HCT116 (cell line): Measurements from ENCODE around the gene DARS1. TPM values are rescaled to one million over a fixed set of nuclear protein-coding genes. Genes with fewer than 3 reads are reported as not detected.

ENCODE experiments used
- ATAC-seq: fragments of 200-7000 bp; cut with Tn5 transposase; 2 replicates; pipeline ENCODE4 v1.9.1; 2020; ENCODE audit warnings: mild to moderate bottlenecking, moderate library complexity
- BruUV-seq: library from RNA; stranded (reverse); fragments of 400-500 nt; replicated peaks from 2 replicates; lab custom pipeline; 2021; lab: Mats Ljungman, UMichigan
- CTCF ChIA-PET: fragments of 300-600 bp; sonication (Branson Sonifier 250); formaldehyde crosslinking; loops from one replicate; lab custom pipeline; 2021; ENCODE audit warnings: antibody characterized with exemption; lab: Charles Lee
- POLR2A ChIA-PET: fragments of 300-600, 350-600 bp; sonication (Branson Sonifier 250); formaldehyde crosslinking; loops from one replicate; lab custom pipeline; 2021; ENCODE audit warnings: antibody characterized with exemption; lab: Charles Lee
- RAD21 ChIA-PET, 2 experiments: fragments of 300-600 bp; sonication (Branson Sonifier 250); formaldehyde crosslinking; loops; one replicate each; lab custom pipeline; 2023; ENCODE audit warnings: low total read pairs in 2 of 2; ENCODE audit not compliant: uncharacterized antibody in 2 of 2, unreplicated experiment in 2 of 2, low non-redundant PET in 1 of 2; lab: Charles Lee
- DNase-seq: peaks from one replicate; pipeline ENCODE4 v3.0.0-alpha.2; 2010; ENCODE audit warnings: low read depth, low spot score
- H2AFZ ChIP-seq: fragments of 200-600 bp; shearing (Covaris generic), sonication (generic); 2 replicates; pipeline ENCODE4 v1.6.1; 2017; ENCODE audit warnings: low read depth, mixed run types, mixed read lengths, antibody characterized with exemption, low read length; ENCODE audit not compliant: poor library complexity, severe bottlenecking
- H3K27ac ChIP-seq: 2 replicates; pipeline ENCODE4 v1.5.1; 2012; ENCODE audit warnings: low read depth, low read length
- H3K27me3 ChIP-seq: fragments of 200-600 bp; sonication (generic); 2 replicates; pipeline ENCODE4 v1.6.1; 2016; ENCODE audit warnings: mixed run types, low read length, mixed read lengths; ENCODE audit not compliant: insufficient read depth
- H3K36me3 ChIP-seq, 2 experiments: fragments of 200-500 bp in 1 of 2; fragments of 200-600 bp in 1 of 2; sonication (Bioruptor generic) in 1 of 2; sonication (generic) in 1 of 2; 2 replicates each; pipeline versions ENCODE4 v1.5.1 to v1.6.1; 2014 to 2016; ENCODE audit warnings: low read length in 2 of 2, inconsistent platforms in 1 of 2, mixed read lengths in 1 of 2, mixed run types in 1 of 2; ENCODE audit not compliant: insufficient read depth in 2 of 2, control insufficient read depth in 1 of 2
- H3K4me1 ChIP-seq, 2 experiments: fragments of 200-600 bp in 1 of 2; sonication (generic) in 1 of 2; 2 replicates each; pipeline versions ENCODE4 v1.5.1 to v1.6.1; 2012 to 2017; ENCODE audit warnings: low read length in 2 of 2, inconsistent platforms in 1 of 2, mild to moderate bottlenecking in 1 of 2, mixed read lengths in 1 of 2, mixed run types in 1 of 2, moderate library complexity in 1 of 2; ENCODE audit not compliant: insufficient read depth in 2 of 2, control insufficient read depth in 1 of 2
- H3K4me2 ChIP-seq: fragments of 200-600 bp; sonication (generic); 2 replicates; pipeline ENCODE4 v1.6.1; 2017; ENCODE audit warnings: mixed run types, low read length, mixed read lengths
- H3K4me3 ChIP-seq, 2 experiments: fragments of 200-600 bp in 1 of 2; sonication (generic) in 1 of 2; replicated peaks in 1 of 2; 2 replicates each; pipeline ENCODE4 v1.5.1; 2011 to 2016; ENCODE audit warnings: low read length in 2 of 2, control low read depth in 1 of 2, low read depth in 1 of 2, mild to moderate bottlenecking in 1 of 2, mixed read lengths in 1 of 2, mixed run types in 1 of 2
- H3K79me2 ChIP-seq: fragments of 200-600 bp; sonication (generic); 2 replicates; pipeline ENCODE4 v1.6.1; 2017; ENCODE audit warnings: mild to moderate bottlenecking, mixed run types, low read length, moderate library complexity, mixed read lengths; ENCODE audit not compliant: insufficient read depth
- H3K9ac ChIP-seq: fragments of 200-600 bp; sonication (generic); 2 replicates; pipeline ENCODE4 v1.6.1; 2016; ENCODE audit warnings: low read length, mixed read lengths
- H3K9me2 ChIP-seq: fragments of 200-600 bp; sonication (generic), shearing (Covaris generic); 2 replicates; pipeline ENCODE4 v1.6.1; 2017; ENCODE audit warnings: mixed run types, mild to moderate bottlenecking, moderate library complexity; ENCODE audit not compliant: insufficient read depth
- H3K9me3 ChIP-seq, 2 experiments: fragments of 200-500 bp in 1 of 2; fragments of 200-600 bp in 1 of 2; sonication (Bioruptor generic) in 1 of 2; sonication (generic) in 1 of 2; 2 replicates each; pipeline ENCODE4 v1.6.1; 2014 to 2017; ENCODE audit warnings: low read length in 2 of 2, mixed read lengths in 2 of 2, inconsistent platforms in 1 of 2, low read depth in 1 of 2, mild to moderate bottlenecking in 1 of 2, mixed run types in 1 of 2, moderate library complexity in 1 of 2; ENCODE audit not compliant: control insufficient read depth in 1 of 2, insufficient read depth in 1 of 2
- H4K20me1 ChIP-seq: fragments of 200-600 bp; sonication (generic), shearing (Covaris generic); 2 replicates; pipeline ENCODE4 v1.6.1; 2017; ENCODE audit warnings: mixed run types, mild to moderate bottlenecking, moderate library complexity; ENCODE audit not compliant: insufficient read depth
- ATF3 ChIP-seq: IDR thresholded peaks from 2 replicates; pipeline ENCODE4 v1.6.1; 2012
- CBX3 ChIP-seq: IDR thresholded peaks from 2 replicates; pipeline ENCODE4 v1.6.1; 2012; ENCODE audit warnings: low read depth
- FOSL1 ChIP-seq: IDR thresholded peaks from 2 replicates; pipeline ENCODE4 v1.6.1; 2012; ENCODE audit warnings: low read depth
- JUND ChIP-seq: IDR thresholded peaks from 2 replicates; pipeline ENCODE4 v1.6.1; 2012
- MAX ChIP-seq: IDR thresholded peaks from 2 replicates; pipeline ENCODE4 v1.6.1; 2012
- POLR2A ChIP-seq: IDR thresholded peaks from 2 replicates; pipeline ENCODE4 v1.7.0; 2011; ENCODE audit warnings: borderline replicate concordance; ENCODE audit not compliant: insufficient read depth, insufficient read length; ENCODE audit errors: extremely low read depth
- POLR2AphosphoS5 ChIP-seq: IDR thresholded peaks from 2 replicates; pipeline ENCODE4 v1.6.1; 2011; ENCODE audit warnings: mild to moderate bottlenecking, low read depth, low read length, moderate library complexity
- REST ChIP-seq: IDR thresholded peaks from 2 replicates; pipeline ENCODE4 v1.6.1; 2012; ENCODE audit warnings: low read depth
- SIN3A ChIP-seq: IDR thresholded peaks from 2 replicates; pipeline ENCODE4 v1.6.1; 2012; ENCODE audit warnings: low read depth
- SRF ChIP-seq: IDR thresholded peaks from 2 replicates; pipeline ENCODE4 v1.6.1; 2012; ENCODE audit warnings: low read depth
- TCF7L2 ChIP-seq: IDR thresholded peaks from 2 replicates; pipeline ENCODE4 v1.7.0; 2011; ENCODE audit warnings: borderline replicate concordance, inconsistent platforms; ENCODE audit not compliant: insufficient read depth, insufficient read length; ENCODE audit errors: extremely low read depth
- YY1 ChIP-seq: IDR thresholded peaks from 2 replicates; pipeline ENCODE4 v1.6.1; 2011; ENCODE audit warnings: low read length, low read depth, moderate library complexity, mild to moderate bottlenecking; ENCODE audit not compliant: insufficient replicate concordance; ENCODE audit errors: extremely low read depth
- ZBTB33 ChIP-seq: IDR thresholded peaks from 2 replicates; pipeline ENCODE4 v1.6.1; 2011; ENCODE audit warnings: mild to moderate bottlenecking, low read length, moderate library complexity; ENCODE audit not compliant: insufficient replicate concordance; ENCODE audit errors: extremely low read depth
- ZNF274 ChIP-seq: fragments of 200-500 bp; sonication (Bioruptor generic); IDR thresholded peaks from 2 replicates; pipeline ENCODE4 v1.6.1; 2014; ENCODE audit warnings: mild to moderate bottlenecking, low read depth, low read length, inconsistent platforms
- intact Hi-C: fragments of 100-400 bp; cut with micrococcal nuclease; formaldehyde crosslinking; loops from 2 replicates; pipeline ENCODE4 v1.10.0; 2022
- total RNA-seq: library from RNA; stranded (reverse); gene quantifications from one replicate; pipeline ENCODE4 v1.2.1, GENCODE V29; 2021; ENCODE audit not compliant: unreplicated experiment

The DARS1 gene
- total RNA-seq, 1 experiment from 2014 or later: 94.8 TPM

GRCh38 chr2:135885709-135886108, 99.7 kb downstream of the DARS1 start:
- Histone ChIP-seq H3K27me3 (no peaks in the 10 kb centered on the region), H4K20me1 (no peaks in the 10 kb centered on the region), H3K4me3 (no peak overlapping the region), H3K9ac (no peak overlapping the region), H3K4me1 (no peaks in the 10 kb centered on the region), H3K9me3 (no peaks in the 10 kb centered on the region), H2AFZ (no peak overlapping the region), H3K27ac (no peak overlapping the region), H3K4me2 (no peak overlapping the region), H3K79me2 (no peaks in the 10 kb centered on the region), H3K36me3 (no peaks in the 10 kb centered on the region), H3K9me2 (no peaks in the 10 kb centered on the region)
- POLR2A ChIA-PET: no interaction called here
- no TSS peak for BruUV-seq
- intact Hi-C loops: no loop called here
- DNase-seq (no peak), ATAC-seq (no peak)
- RAD21 ChIA-PET: no interaction called here
- no peak for TF ChIP-seq POLR2A
- TF ChIP-seq ZNF274: no peak
- no peak for TF ChIP-seq MAX
- TF ChIP-seq FOSL1: no peak
- no peak for TF ChIP-seq CBX3
- no peak for TF ChIP-seq JUND
- CTCF ChIA-PET: interaction anchor here (0.7 kb wide), 1 partner anchor 9 kb away, joined by 4 read pairs; the partner anchor contains the start of gene MCM6

GRCh38 chr2:135882415-135882814, 103.0 kb downstream of the DARS1 start:
- Histone ChIP-seq H3K4me1 (no peaks in the 10 kb centered on the region), H3K79me2 (no peaks in the 10 kb centered on the region), H4K20me1 (no peaks in the 10 kb centered on the region), H3K9me2 (no peaks in the 10 kb centered on the region), H3K36me3 (no peaks in the 10 kb centered on the region), H3K9me3 (no peaks in the 10 kb centered on the region), H3K9ac (no peak overlapping the region), H2AFZ (no peak overlapping the region), H3K4me2 (no peak overlapping the region), H3K27me3 (no peaks in the 10 kb centered on the region), H3K27ac (no peak overlapping the region), H3K4me3 (no peak overlapping the region)
- POLR2A ChIA-PET: no interaction called here
- intact Hi-C loops: no loop called here
- RAD21 ChIA-PET: no interaction called here
- CTCF ChIA-PET: no interaction called here
- no peak for ATAC-seq
- no TSS peak for BruUV-seq
- DNase-seq: no peak
- TF ChIP-seq YY1: no peak
- no peak for TF ChIP-seq ATF3
- TF ChIP-seq SRF: no peak
- no peak for TF ChIP-seq SIN3A
- no peak for TF ChIP-seq ZBTB33
- no peak for TF ChIP-seq TCF7L2
- no peak for TF ChIP-seq POLR2AphosphoS5
- TF ChIP-seq REST: no peak
